Activated CD4-positive, alpha-beta T cell treated with anti-CD3 and anti-CD28 coated beads for 36 hours (primary cell): ENCODE results near the gene ADAMTS12. TPM values are rescaled to one million over a fixed set of nuclear protein-coding genes. Genes with fewer than 3 reads are reported as not detected.
"Not testable (repeated sequence)": the region's sequence is repeated elsewhere in the genome, so short reads cannot be mapped to it uniquely, and the experiment has no call there.

ENCODE experiments used
- ATAC-seq: fragments of 200-7000 bp; cut with Tn5 transposase; one replicate; pipeline ENCODE4 v1.10.0; 2021; ENCODE audit warnings: mild to moderate bottlenecking, moderate library complexity
- CTCF ChIA-PET: fragments of 350-600 bp; sonication (Branson Sonifier 250); formaldehyde crosslinking; loops from one replicate; lab custom pipeline; 2021; ENCODE audit warnings: antibody characterized with exemption; lab: Charles Lee
- POLR2A ChIA-PET: fragments of 350-600 bp; sonication (Branson Sonifier 250); formaldehyde crosslinking; loops from one replicate; lab custom pipeline; 2021; ENCODE audit warnings: antibody characterized with exemption, inconsistent platforms; lab: Charles Lee
- DNase-seq: peaks from one replicate; pipeline ENCODE4 v3.0.0-alpha.2; 2020
- H3K27ac Mint-ChIP-seq: one replicate; pipeline ENCODE4 v1.8.0; 2021; ENCODE audit warnings: mixed read lengths
- H3K27me3 Mint-ChIP-seq: one replicate; pipeline ENCODE4 v1.8.0; 2021; ENCODE audit warnings: mixed read lengths
- H3K36me3 Mint-ChIP-seq: one replicate; pipeline ENCODE4 v1.8.0; 2021; ENCODE audit warnings: low read depth, mixed read lengths
- H3K4me1 Mint-ChIP-seq: one replicate; pipeline ENCODE4 v1.8.0; 2021; ENCODE audit warnings: mixed read lengths
- H3K4me3 Mint-ChIP-seq: one replicate; pipeline ENCODE4 v1.8.0; 2021; ENCODE audit warnings: mild to moderate bottlenecking, moderate library complexity, mixed read lengths
- H3K9me3 Mint-ChIP-seq: one replicate; pipeline ENCODE4 v1.8.0; 2021; ENCODE audit warnings: low read depth, mixed read lengths
- intact Hi-C, 2 experiments: fragments of 100-400 bp; cut with DNase I in 1 of 2; cut with micrococcal nuclease in 1 of 2; formaldehyde crosslinking; loops; one replicate each; pipeline versions ENCODE4 v1.14.2 to v1.15.1; 2022 to 2024; cut with DNase I, micrococcal nuclease
- total RNA-seq, 2 experiments: library from RNA; stranded (reverse); gene quantifications; one replicate each; pipeline ENCODE4 v1.2.3, GENCODE V29; 2021

ADAMTS12 gene
- total RNA-seq, 2 experiments from 2014 or later: not detected

DNA sequence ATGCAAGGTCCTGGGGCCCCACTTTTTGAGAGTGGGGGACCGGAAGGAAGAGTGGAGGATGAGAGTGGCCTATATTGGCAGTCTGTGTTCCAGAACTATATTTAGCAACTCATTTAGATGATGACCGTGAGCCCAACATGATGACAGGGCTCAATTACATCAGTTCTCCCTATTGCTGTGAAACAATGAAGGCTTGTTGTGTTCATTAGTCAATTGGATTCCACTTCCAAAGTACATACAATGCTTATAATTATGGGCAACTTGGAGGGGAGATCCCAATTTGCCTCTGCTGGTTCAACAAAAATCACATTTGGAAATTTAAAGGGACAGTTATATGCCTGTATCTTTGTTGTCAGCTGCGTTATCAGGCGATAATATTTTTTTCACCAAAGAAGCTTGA is 360.0 kb downstream of the ADAMTS12 start:
- DNase-seq: no peak
- Mint-ChIP-seq H3K27ac (no peak overlapping the region), H3K4me1 (no peaks in the 10 kb centered on the region), H3K9me3 (no peaks in the 10 kb centered on the region), H3K27me3 (peaks cover 6% of the 10 kb centered on the region), H3K36me3 (no peaks in the 10 kb centered on the region), H3K4me3 (no peak overlapping the region)
- ChIA-PET CTCF (interaction anchor here (1.2 kb wide), 1 partner anchor 403 kb away, joined by 5 read pairs; no protein-coding TSS in a partner anchor), POLR2A (no interaction called here)
- intact Hi-C loops: no loop called here
- ATAC-seq: no peak

- DNase-seq: no peak
- ChIA-PET CTCF (interaction anchor here (1.2 kb wide), 1 partner anchor 404 kb away, joined by 5 read pairs; no protein-coding TSS in a partner anchor), POLR2A (no interaction called here)
- no peak overlapping the region for H3K4me3 Mint-ChIP-seq
- H3K36me3 Mint-ChIP-seq: no peaks in the 10 kb centered on the region
- no peak overlapping the region for H3K27ac Mint-ChIP-seq
- intact Hi-C loops: no loop called here
- H3K27me3 Mint-ChIP-seq: peaks cover 6% of the 10 kb centered on the region
- H3K4me1 Mint-ChIP-seq: no peaks in the 10 kb centered on the region
- ATAC-seq: no peak
- no peaks in the 10 kb centered on the region for H3K9me3 Mint-ChIP-seq
Observed at GRCh38 chr5:33531037-33531298, 360.8 kb downstream of the ADAMTS12 start.

DNA sequence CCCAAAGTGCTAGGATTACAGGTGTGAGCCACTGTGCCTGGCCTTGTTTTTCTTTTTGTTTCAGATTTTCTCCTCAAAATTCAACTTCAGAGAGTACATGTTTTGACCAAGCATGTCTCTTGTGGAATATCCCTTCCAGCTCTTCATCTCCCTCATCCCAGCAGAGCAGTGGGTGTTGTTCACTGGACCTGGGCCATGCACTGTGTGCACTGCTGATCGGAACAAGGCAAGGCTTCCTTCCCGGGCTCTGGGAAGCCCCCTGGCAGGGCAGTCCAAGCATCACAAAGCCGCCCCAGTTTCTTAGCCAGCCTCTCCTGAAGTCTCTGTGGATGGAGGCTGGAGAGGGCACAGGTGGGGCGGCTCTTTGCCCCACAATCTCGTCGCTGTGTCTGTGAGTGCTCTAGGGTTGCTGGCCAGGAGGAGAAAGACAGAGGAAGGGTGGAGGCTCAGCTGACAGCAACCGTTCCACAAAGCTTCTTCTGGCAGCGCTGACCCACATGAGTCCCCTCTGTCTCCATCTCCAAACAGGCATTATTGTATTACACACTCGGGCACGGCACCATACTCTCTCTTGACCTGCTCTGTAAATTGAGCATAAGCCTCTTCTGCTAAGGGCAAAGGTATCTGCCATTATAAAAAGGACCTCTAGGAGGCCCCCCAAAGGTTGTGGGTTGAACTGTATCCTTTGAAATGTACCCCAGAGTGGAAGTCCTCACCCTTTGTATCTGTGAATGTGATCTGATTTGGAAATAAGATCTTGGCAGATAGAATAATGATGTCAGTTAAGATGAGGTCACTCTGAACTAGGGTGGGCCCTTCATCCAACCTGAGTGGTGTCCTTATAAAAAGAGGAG is 361.4 kb downstream of the ADAMTS12 start:
- intact Hi-C loops: no loop called here
- no peaks in the 10 kb centered on the region for H3K36me3 Mint-ChIP-seq
- peaks cover 3% of the 10 kb centered on the region for H3K27me3 Mint-ChIP-seq
- ChIA-PET POLR2A (no interaction called here), CTCF (no interaction called here)
- no peaks in the 10 kb centered on the region for H3K9me3 Mint-ChIP-seq
- H3K4me1 Mint-ChIP-seq: no peaks in the 10 kb centered on the region
- ATAC-seq (no peak), DNase-seq (no peak)
- H3K27ac Mint-ChIP-seq: no peak overlapping the region
- H3K4me3 Mint-ChIP-seq: no peak overlapping the region

DNA sequence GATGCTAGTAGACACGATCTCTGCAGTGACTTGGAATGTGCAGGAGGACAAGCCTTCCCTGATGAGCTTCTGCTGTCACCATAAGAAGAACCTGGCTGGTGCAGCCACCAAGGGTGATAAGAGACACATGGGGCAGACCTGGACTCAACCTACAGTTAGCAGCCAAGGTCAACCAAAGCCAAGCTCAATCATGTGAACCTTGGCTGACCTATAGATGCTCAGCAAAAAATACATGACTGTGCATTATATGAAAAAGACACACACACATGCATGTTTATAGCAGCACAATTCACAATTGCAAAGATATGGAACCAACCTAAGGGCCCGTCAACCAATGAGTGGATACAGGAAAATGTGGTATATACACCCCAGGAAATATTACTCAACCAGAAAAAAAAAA is 364.1 kb downstream of the ADAMTS12 start:
- CTCF ChIA-PET: interaction anchor here (0.8 kb wide), 1 partner anchor 61 kb away, joined by 4 read pairs; no protein-coding TSS in a partner anchor
- Mint-ChIP-seq H3K36me3 (no peaks in the 10 kb centered on the region), H3K9me3 (no peaks in the 10 kb centered on the region), H3K27ac (no peak overlapping the region), H3K4me3 (no peak overlapping the region), H3K27me3 (peaks cover 5% of the 10 kb centered on the region), H3K4me1 (peaks cover 5% of the 10 kb centered on the region)
- DNase-seq: no peak
- POLR2A ChIA-PET: no interaction called here
- intact Hi-C loops: no loop called here
- ATAC-seq: no peak

GRCh38 chr5:33526755-33527154 is 365.0 kb downstream of the ADAMTS12 start:
- intact Hi-C loops: no loop called here
- ATAC-seq (no peak), DNase-seq (no peak)
- H3K27me3 Mint-ChIP-seq: peaks cover 5% of the 10 kb centered on the region
- ChIA-PET POLR2A (no interaction called here), CTCF (interaction anchor here (1.6 kb wide), 1 partner anchor 10 kb away, joined by 6 read pairs; no protein-coding TSS in a partner anchor)
- H3K4me1 Mint-ChIP-seq: peaks cover 5% of the 10 kb centered on the region
- H3K9me3 Mint-ChIP-seq: no peaks in the 10 kb centered on the region
- H3K27ac Mint-ChIP-seq: no peak overlapping the region
- no peak overlapping the region for H3K4me3 Mint-ChIP-seq
- H3K36me3 Mint-ChIP-seq: no peaks in the 10 kb centered on the region

GRCh38 chr5:33524476-33524875 is 367.3 kb downstream of the ADAMTS12 start:
- peaks cover 4% of the 10 kb centered on the region for H3K27me3 Mint-ChIP-seq
- H3K36me3 Mint-ChIP-seq: no peaks in the 10 kb centered on the region
- POLR2A ChIA-PET: no interaction called here
- intact Hi-C loops: no loop called here
- DNase-seq: no peak
- no peak overlapping the region for H3K27ac Mint-ChIP-seq
- no peak for ATAC-seq
- peaks cover 5% of the 10 kb centered on the region for H3K4me1 Mint-ChIP-seq
- H3K9me3 Mint-ChIP-seq: no peaks in the 10 kb centered on the region
- no peak overlapping the region for H3K4me3 Mint-ChIP-seq
- CTCF ChIA-PET: interaction anchor here (0.7 kb wide), 1 partner anchor 10 kb away, joined by 3 read pairs; no protein-coding TSS in a partner anchor

GRCh38 chr5:33523208-33523771 is 368.5 kb downstream of the ADAMTS12 start:
- CTCF ChIA-PET: no interaction called here
- Mint-ChIP-seq H3K9me3 (peaks cover 3% of the 10 kb centered on the region), H3K27me3 (peaks cover 4% of the 10 kb centered on the region), H3K27ac (no peak overlapping the region), H3K36me3 (no peaks in the 10 kb centered on the region), H3K4me1 (peaks cover 5% of the 10 kb centered on the region), H3K4me3 (no peak overlapping the region)
- DNase-seq: no peak
- POLR2A ChIA-PET: no interaction called here
- intact Hi-C loops: no loop called here
- ATAC-seq: peak; percentile 63

GRCh38 chr5:33516421-33516820 is 375.4 kb downstream of the ADAMTS12 start:
- Mint-ChIP-seq H3K4me3 (no peak overlapping the region), H3K36me3 (no peaks in the 10 kb centered on the region), H3K27me3 (no peaks in the 10 kb centered on the region), H3K27ac (no peak overlapping the region), H3K4me1 (no peaks in the 10 kb centered on the region), H3K9me3 (peaks cover 3% of the 10 kb centered on the region)
- DNase-seq: no peak
- ChIA-PET CTCF (no interaction called here), POLR2A (interaction anchor here (0.7 kb wide), 1 partner anchor 13 kb away, joined by 5 read pairs; no protein-coding TSS in a partner anchor)
- no peak for ATAC-seq
- intact Hi-C loops: no loop called here

DNA sequence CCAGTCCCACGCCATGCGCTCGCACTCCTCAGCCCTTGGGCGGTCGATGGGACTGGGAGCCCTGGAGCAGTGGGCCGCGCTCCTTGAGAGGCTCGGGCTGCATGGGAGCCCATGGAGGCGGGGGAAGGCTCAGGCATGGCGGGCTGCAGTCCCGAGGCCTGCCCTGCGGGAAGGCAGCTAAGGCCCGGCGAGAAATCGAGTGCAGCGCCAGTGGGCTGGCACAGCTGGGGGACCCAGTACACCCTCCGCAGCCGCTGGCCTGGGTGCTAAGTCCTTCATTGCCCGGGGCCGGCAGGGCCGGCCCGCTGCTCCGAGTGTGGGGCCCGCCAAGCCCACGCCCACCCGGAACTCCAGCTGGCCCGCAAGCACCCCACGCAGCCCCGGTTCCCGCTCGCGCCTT is 376.4 kb downstream of the ADAMTS12 start:
- ATAC-seq, H3K27me3 Mint-ChIP-seq, H3K27ac Mint-ChIP-seq, POLR2A ChIA-PET, H3K4me1 Mint-ChIP-seq, H3K4me3 Mint-ChIP-seq, DNase-seq, intact Hi-C loops, H3K36me3 Mint-ChIP-seq, H3K9me3 Mint-ChIP-seq: not testable (repeated sequence)
- CTCF ChIA-PET: interaction anchor here (0.6 kb wide), 1 partner anchor 399 kb away, joined by 4 read pairs; no protein-coding TSS in a partner anchor

GRCh38 chr5:33513462-33514185 is 378.2 kb downstream of the ADAMTS12 start:
- Mint-ChIP-seq H3K36me3 (no peaks in the 10 kb centered on the region), H3K27me3 (no peaks in the 10 kb centered on the region), H3K27ac (no peak overlapping the region), H3K9me3 (no peaks in the 10 kb centered on the region), H3K4me1 (no peaks in the 10 kb centered on the region), H3K4me3 (no peak overlapping the region)
- ATAC-seq: no peak
- intact Hi-C loops: no loop called here
- DNase-seq: no peak
- CTCF ChIA-PET: no interaction called here
- POLR2A ChIA-PET: no interaction called here

DNA sequence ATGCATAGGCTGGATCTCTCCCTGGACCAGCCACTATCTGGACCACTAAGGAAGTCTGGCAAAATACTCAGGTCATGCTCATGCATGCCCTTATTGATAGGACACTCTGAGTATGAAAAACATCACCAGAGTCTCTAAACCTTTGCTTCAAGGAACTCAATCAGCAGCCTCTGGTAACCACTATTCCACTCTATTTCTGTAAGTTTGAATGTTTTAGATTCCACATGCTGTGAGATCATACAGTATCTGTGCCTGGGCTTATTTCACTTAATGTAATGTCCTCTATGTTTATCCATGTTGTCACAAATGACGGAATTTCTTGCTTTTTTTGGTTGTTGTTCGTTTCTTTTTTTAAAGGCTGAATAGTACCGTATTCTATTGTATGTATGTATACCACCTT is 382.8 kb downstream of the ADAMTS12 start:
- no peaks in the 10 kb centered on the region for H3K9me3 Mint-ChIP-seq
- DNase-seq (no peak), ATAC-seq (no peak)
- H3K4me3 Mint-ChIP-seq: no peak overlapping the region
- no peaks in the 10 kb centered on the region for H3K27me3 Mint-ChIP-seq
- no peaks in the 10 kb centered on the region for H3K4me1 Mint-ChIP-seq
- H3K36me3 Mint-ChIP-seq: no peaks in the 10 kb centered on the region
- CTCF ChIA-PET: no interaction called here
- intact Hi-C loops: no loop called here
- POLR2A ChIA-PET: no interaction called here
- H3K27ac Mint-ChIP-seq: no peak overlapping the region
